Heart left ventricle (tissue), 13 donors: ENCODE data around the gene SPARC.

Experiments used
- POLR2A ChIP-seq, 2 donors: fragments of 450-650 bp; IDR thresholded peaks; one replicate each; pipeline ENCODE4 v1.6.1; 2017; ENCODE audit warnings: antibody characterized with exemption in 2 of 2, mild to moderate bottlenecking in 2 of 2, moderate library complexity in 2 of 2
- TF ChIP-seq, protein P1 (sequence below), 12 donors: fragments of 200-600 bp; sonication (generic) in 4 of 12; IDR thresholded peaks; one replicate each; pipeline versions ENCODE4 v1.5.0 to v1.8.0; 2018 to 2022; ENCODE audit warnings: antibody characterized with exemption in 12 of 12, mild to moderate bottlenecking in 5 of 12
- donor health status: ischemic (EF 13 %, LVEDD 7.1; RV severe dilation, severe dysfunction).
- donor health status: DM: no; HTN: yes; CAD: no.
- donor health status: DM: no; HTN: no; CAD: no.
- donor health status: ischemic (EF 25% LVEDD 6.9; RV normal size, moderate dysfunction).
- donor health status: ischemic (EF 25% LVEDD 5.7; RV mildly dilated, moderate dysfunction).
- donor health status: ischemic (EF 35%, LVEDD 5.7; RV mildly dilated, moderate dysfunction).
- donor health status: nonischemic (EF 11% LVEDD 7.7; RV severe dilation, severe dysfunction).
- donor health status: DM: yes; HTN: yes; CAD: no.
- donor health status: PGD.
- donor health status: ischemic (EF 29% LVEDD 5.4; RV normal size, mild dysfunction).
- donor health status: nonischemic (EF 23%, LVEDD 6.1; RV moderate dilation, normal function).

DNA sequence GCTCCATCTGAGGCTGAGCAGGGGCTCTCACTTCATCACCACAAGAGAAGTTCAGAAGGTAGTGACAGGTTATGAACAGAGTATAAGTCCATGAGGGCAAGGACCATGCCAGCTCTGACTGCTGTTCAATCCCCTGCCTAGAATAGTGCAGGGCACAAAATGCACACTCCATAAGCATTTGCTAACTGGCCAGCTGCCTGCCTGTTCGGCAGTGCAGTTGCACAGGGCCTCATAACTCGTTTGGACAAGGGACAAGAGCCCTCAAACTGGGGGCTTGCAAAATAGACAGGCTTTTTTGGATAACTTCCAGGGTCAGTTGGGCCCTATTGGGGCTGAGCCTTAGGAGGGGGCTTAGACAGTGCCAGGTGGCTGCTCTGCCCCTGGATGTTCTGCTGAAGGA lies 21.1 kb downstream of the SPARC start:
- TF ChIP-seq, protein P1, sequence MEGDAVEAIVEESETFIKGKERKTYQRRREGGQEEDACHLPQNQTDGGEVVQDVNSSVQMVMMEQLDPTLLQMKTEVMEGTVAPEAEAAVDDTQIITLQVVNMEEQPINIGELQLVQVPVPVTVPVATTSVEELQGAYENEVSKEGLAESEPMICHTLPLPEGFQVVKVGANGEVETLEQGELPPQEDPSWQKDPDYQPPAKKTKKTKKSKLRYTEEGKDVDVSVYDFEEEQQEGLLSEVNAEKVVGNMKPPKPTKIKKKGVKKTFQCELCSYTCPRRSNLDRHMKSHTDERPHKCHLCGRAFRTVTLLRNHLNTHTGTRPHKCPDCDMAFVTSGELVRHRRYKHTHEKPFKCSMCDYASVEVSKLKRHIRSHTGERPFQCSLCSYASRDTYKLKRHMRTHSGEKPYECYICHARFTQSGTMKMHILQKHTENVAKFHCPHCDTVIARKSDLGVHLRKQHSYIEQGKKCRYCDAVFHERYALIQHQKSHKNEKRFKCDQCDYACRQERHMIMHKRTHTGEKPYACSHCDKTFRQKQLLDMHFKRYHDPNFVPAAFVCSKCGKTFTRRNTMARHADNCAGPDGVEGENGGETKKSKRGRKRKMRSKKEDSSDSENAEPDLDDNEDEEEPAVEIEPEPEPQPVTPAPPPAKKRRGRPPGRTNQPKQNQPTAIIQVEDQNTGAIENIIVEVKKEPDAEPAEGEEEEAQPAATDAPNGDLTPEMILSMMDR (IDR thresholded peaks at IDR 0.05): no peak
- no peak for TF ChIP-seq POLR2A (IDR thresholded peaks at IDR 0.05)
